Central memory CD8-positive, alpha-beta T cell (primary cell): ENCODE results near the gene PRM1.

Experiments
- ATAC-seq: fragments of 150-1000 bp; cut with Tn5 transposase; replicated peaks from 2 replicates; pipeline ENCODE4 v1.10.0; 2022; ENCODE audit warnings: mild to moderate bottlenecking, moderate FRiP score, moderate number of reproducible peaks; ENCODE audit not compliant: poor library complexity, severe bottlenecking; ENCODE audit errors: extremely low read depth
- DNase-seq, 2 donors: peaks; one replicate each; pipeline ENCODE4 v3.0.0; 2021; ENCODE audit warnings: low spot score in 2 of 2
- H3K27ac Mint-ChIP-seq: one replicate; pipeline ENCODE4 v1.8.0; 2022; ENCODE audit warnings: low read depth, mild to moderate bottlenecking, moderate library complexity, mixed read lengths
- H3K27me3 Mint-ChIP-seq: one replicate; pipeline ENCODE4 v1.8.0; 2022; ENCODE audit warnings: mixed read lengths
- H3K36me3 Mint-ChIP-seq: one replicate; pipeline ENCODE4 v1.8.0; 2022; ENCODE audit warnings: mild to moderate bottlenecking, moderate library complexity, mixed read lengths; ENCODE audit not compliant: insufficient read depth
- H3K4me1 Mint-ChIP-seq: one replicate; pipeline ENCODE4 v1.8.0; 2022; ENCODE audit warnings: mixed read lengths
- H3K4me3 Mint-ChIP-seq: one replicate; pipeline ENCODE4 v1.8.0; 2022; ENCODE audit warnings: mild to moderate bottlenecking, moderate library complexity, mixed read lengths
- H3K9me3 Mint-ChIP-seq: one replicate; pipeline ENCODE4 v1.8.0; 2022; ENCODE audit warnings: mixed read lengths

Gene PRM1

DNA sequence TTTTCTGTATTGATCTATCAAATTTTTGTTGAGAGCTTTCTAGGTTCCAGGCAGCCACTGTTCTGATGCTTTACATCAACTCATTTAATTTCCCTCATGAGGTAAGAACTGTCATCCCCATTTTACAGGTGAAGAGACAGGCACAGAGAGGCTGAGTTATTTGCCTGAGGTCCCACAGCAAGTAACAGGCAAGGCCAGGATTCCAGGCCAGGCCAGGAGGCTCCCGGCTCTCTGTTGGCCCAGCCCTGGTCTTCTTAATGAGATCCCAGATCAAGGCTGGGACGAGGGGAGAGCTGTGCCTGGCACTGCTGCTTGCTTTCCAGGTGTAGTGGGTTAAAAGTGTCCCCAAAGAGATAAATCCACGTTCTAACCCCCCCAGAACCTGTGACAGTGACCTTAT is 41.7 kb upstream of the PRM1 start:
- no peak overlapping the region for H3K27ac Mint-ChIP-seq
- no peak for ATAC-seq
- H3K27me3 Mint-ChIP-seq: peaks cover 13% of the 10 kb centered on the region
- no peaks in the 10 kb centered on the region for H3K36me3 Mint-ChIP-seq
- H3K4me3 Mint-ChIP-seq: no peak overlapping the region
- no peak for DNase-seq
- peaks cover 22% of the 10 kb centered on the region for H3K4me1 Mint-ChIP-seq
- H3K9me3 Mint-ChIP-seq: no peaks in the 10 kb centered on the region

- H3K36me3 Mint-ChIP-seq: no peaks in the 10 kb centered on the region
- no peak for DNase-seq
- no peak overlapping the region for H3K27ac Mint-ChIP-seq
- ATAC-seq: no peak
- peaks cover 11% of the 10 kb centered on the region for H3K4me1 Mint-ChIP-seq
- H3K9me3 Mint-ChIP-seq: no peaks in the 10 kb centered on the region
- H3K4me3 Mint-ChIP-seq: no peak overlapping the region
- peaks cover 1% of the 10 kb centered on the region for H3K27me3 Mint-ChIP-seq
These were observed 40.5 kb upstream of the PRM1 start for GRCh38 chr16:11321662-11322061.

- H3K36me3 Mint-ChIP-seq: no peaks in the 10 kb centered on the region
- H3K27me3 Mint-ChIP-seq: no peaks in the 10 kb centered on the region
- no peak overlapping the region for H3K4me3 Mint-ChIP-seq
- peaks cover 6% of the 10 kb centered on the region for H3K4me1 Mint-ChIP-seq
- no peak for DNase-seq
- no peak for ATAC-seq
- H3K9me3 Mint-ChIP-seq: no peaks in the 10 kb centered on the region
- no peak overlapping the region for H3K27ac Mint-ChIP-seq
These were observed 39.0 kb upstream of the PRM1 start for GRCh38 chr16:11320170-11320569.

GRCh38 chr16:11319529-11320146 is 38.5 kb upstream of the PRM1 start:
- DNase-seq (no peak), ATAC-seq (no peak)
- H3K27me3 Mint-ChIP-seq: no peaks in the 10 kb centered on the region
- H3K4me3 Mint-ChIP-seq: no peak overlapping the region
- no peaks in the 10 kb centered on the region for H3K9me3 Mint-ChIP-seq
- peaks cover under 1% of the 10 kb centered on the region for H3K4me1 Mint-ChIP-seq
- H3K27ac Mint-ChIP-seq: no peak overlapping the region
- no peaks in the 10 kb centered on the region for H3K36me3 Mint-ChIP-seq

GRCh38 chr16:11318817-11319216 is 37.7 kb upstream of the PRM1 start:
- no peak overlapping the region for H3K27ac Mint-ChIP-seq
- DNase-seq (no peak), ATAC-seq (no peak)

DNA sequence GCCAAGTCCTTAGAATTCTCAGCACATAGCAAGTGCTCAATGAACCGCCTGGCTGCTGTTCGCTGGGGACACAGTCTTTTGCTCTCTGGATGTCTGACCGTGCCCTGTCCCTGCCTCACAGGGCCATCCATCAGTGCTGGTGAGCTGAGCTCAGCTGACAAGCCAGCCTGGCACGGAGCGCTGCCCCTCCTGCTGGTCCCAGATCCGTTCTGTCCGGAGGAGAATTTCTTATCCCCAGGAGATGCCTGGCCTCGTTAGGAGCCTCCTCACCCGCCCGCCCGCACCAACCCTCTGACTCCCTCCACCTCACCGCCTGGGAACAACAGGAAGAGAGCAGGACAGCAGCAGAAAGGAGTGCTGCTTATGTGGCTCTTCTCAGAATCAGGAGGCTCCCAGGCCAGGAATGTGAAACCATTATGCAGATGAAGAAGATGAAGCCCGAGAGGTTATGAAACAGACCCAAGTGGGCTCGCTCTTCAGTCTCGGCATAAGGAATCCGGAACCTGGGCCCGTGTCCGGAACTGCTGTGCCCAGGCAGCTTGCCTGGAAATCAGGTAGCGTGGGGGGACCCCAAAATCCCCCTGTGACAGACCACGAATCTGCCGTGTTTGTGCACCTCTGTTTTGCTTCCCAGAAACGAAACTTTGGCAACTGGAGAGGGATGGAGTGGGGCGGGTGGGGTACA is 35.3 kb upstream of the PRM1 start:
- no peaks in the 10 kb centered on the region for H3K27me3 Mint-ChIP-seq
- H3K36me3 Mint-ChIP-seq: peaks cover 2% of the 10 kb centered on the region
- H3K4me1 Mint-ChIP-seq: peaks cover 13% of the 10 kb centered on the region
- DNase-seq: no peak
- H3K9me3 Mint-ChIP-seq: no peaks in the 10 kb centered on the region
- no peak overlapping the region for H3K27ac Mint-ChIP-seq
- no peak for ATAC-seq
- no peak overlapping the region for H3K4me3 Mint-ChIP-seq

More at GRCh38 chr16:11318817-11319216, 37.7 kb upstream of the PRM1 start:
- no peaks in the 10 kb centered on the region for H3K36me3 Mint-ChIP-seq
- H3K9me3 Mint-ChIP-seq: no peaks in the 10 kb centered on the region
- H3K4me3 Mint-ChIP-seq: no peak overlapping the region
- H3K4me1 Mint-ChIP-seq: no peaks in the 10 kb centered on the region
- no peaks in the 10 kb centered on the region for H3K27me3 Mint-ChIP-seq

DNA sequence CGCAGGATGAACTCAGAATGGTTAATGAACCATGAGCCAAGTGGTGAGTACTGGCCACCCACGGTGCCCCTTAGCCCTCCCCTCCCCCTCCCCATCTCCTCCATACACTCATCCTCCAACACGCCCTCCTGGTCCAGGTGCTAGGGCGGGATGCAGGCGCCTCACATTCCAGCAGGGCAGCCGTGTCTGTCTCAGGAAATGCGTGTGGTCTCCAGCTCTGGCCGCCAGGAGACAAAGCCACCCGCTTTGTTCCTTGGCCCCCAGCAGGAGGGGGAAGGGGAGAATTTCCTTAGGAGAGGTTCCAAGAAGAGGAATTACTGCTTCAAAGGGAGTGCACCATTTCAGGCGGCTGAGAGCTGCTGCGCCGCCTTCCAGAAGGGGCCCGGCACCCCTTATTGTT is 34.4 kb upstream of the PRM1 start:
- ATAC-seq: no peak
- H3K27me3 Mint-ChIP-seq: no peaks in the 10 kb centered on the region
- DNase-seq: no peak
- H3K4me3 Mint-ChIP-seq: no peak overlapping the region
- H3K27ac Mint-ChIP-seq: no peak overlapping the region
- peaks cover 17% of the 10 kb centered on the region for H3K4me1 Mint-ChIP-seq
- H3K9me3 Mint-ChIP-seq: no peaks in the 10 kb centered on the region
- H3K36me3 Mint-ChIP-seq: peaks cover 2% of the 10 kb centered on the region

- no peak for DNase-seq
- Mint-ChIP-seq H3K4me1 (peaks cover 23% of the 10 kb centered on the region), H3K27ac (no peak overlapping the region), H3K36me3 (peaks cover 2% of the 10 kb centered on the region), H3K27me3 (no peaks in the 10 kb centered on the region), H3K4me3 (no peak overlapping the region), H3K9me3 (no peaks in the 10 kb centered on the region)
- ATAC-seq: no peak
These were observed 33.3 kb upstream of the PRM1 start for GRCh38 chr16:11314309-11314894.

- ATAC-seq: no peak
- Mint-ChIP-seq H3K36me3 (peaks cover 2% of the 10 kb centered on the region), H3K4me3 (no peak overlapping the region), H3K27ac (no peak overlapping the region), H3K9me3 (no peaks in the 10 kb centered on the region), H3K27me3 (no peaks in the 10 kb centered on the region), H3K4me1 (peaks cover 23% of the 10 kb centered on the region)
- no peak for DNase-seq
These were observed 32.6 kb upstream of the PRM1 start for GRCh38 chr16:11313493-11314308.

DNA sequence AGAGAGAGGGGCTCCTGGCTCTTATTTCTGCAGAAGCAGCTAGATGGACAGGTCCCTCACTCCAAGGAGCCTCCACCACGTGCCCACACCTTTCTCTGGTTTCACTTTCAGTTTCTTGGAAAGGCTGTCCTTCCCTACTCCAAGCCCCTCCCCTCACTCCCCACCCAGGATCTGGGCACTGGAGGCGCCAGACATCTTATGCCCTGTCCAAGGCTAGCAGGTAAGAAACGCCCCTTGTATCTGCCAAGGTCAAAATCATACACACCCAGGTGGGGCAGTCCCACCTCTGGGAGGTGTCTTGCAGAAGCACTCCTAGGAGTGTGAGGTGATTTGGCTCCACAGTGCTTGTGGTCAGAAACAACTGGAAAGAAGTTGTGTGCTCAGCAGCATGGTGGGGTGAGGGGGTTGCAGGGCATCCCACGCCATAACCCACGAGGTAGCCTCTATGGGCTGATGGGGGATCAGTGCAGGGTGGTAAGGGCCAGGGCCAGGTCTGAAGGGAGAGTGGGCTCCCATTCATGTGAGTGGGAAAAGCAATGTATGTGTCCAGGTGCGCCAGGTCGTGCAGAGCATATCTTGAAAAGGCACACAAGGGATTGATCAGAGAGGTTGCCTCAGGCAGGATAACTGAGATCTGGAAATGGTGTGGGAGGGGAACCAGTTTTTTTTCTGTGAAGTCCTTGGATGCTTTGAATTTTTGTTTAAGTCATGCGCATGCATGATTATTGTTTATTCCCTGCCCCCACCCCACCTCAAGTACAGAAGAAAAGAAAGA is 31.8 kb upstream of the PRM1 start:
- Mint-ChIP-seq H3K27ac (no peak overlapping the region), H3K27me3 (no peaks in the 10 kb centered on the region), H3K4me3 (peak overlapping the region; percentile 35), H3K9me3 (no peaks in the 10 kb centered on the region), H3K36me3 (peaks cover 2% of the 10 kb centered on the region), H3K4me1 (peaks cover 23% of the 10 kb centered on the region)
- DNase-seq: no peak
- ATAC-seq: peak; percentile 11

DNA sequence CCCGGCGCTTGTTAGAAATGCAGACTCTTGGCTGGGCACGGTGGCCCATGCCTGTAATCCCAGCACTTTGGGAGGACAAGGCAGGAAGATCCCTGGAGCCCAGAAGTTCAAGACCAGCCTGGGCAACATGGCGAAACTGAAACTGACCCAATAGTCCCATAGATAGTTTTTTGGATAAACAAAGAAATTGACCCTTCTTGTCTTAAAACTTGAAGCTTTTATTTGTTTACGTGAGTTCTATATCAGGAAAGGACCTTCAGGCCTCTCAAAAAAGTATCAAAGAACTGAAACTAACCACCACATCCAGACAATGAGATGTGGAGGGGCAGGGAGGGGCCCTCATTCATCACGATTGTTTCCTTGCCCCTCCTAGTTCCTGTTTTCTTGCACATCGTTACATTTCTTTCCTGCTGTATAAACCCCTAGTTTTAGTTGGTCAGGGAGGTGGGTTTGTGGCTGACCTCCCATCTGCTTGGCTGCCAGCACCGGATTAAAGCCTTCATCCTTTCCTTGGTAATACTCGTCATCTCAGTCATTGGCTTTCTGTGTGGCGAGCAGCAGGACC is 29.9 kb upstream of the PRM1 start:
- H3K4me3 Mint-ChIP-seq: peak overlapping the region; percentile 44
- peaks cover 23% of the 10 kb centered on the region for H3K4me1 Mint-ChIP-seq
- ATAC-seq: peak; percentile 71

DNA sequence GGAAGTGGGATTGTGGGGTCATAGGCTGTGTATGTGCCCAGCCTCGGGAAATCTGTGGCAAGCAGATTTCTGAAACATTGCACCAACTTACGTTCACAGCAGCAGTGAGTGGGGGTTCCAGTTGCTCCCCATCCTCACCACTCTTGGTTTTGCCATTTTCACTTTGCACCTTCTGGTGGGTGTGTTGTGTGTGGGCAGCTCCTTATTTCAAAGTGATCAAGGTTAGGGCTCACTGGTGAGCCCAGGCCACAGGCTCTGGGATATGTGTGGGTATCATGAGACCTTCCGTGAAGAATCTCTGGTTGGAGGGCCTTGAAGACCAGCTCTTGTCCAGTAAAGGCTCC is 29.5 kb upstream of the PRM1 start:
- DNase-seq (no peak), ATAC-seq (no peak)
- Mint-ChIP-seq H3K4me1 (peaks cover 23% of the 10 kb centered on the region), H3K36me3 (peaks cover 2% of the 10 kb centered on the region), H3K9me3 (no peaks in the 10 kb centered on the region), H3K27me3 (no peaks in the 10 kb centered on the region), H3K4me3 (no peak overlapping the region), H3K27ac (no peak overlapping the region)

More for the DNA sequence above, 29.9 kb upstream of the PRM1 start:
- peak in 1 of 2 donors; percentile 45 for DNase-seq
- Mint-ChIP-seq H3K36me3 (peaks cover 2% of the 10 kb centered on the region), H3K27me3 (no peaks in the 10 kb centered on the region), H3K27ac (peak overlapping the region; percentile 46), H3K9me3 (no peaks in the 10 kb centered on the region)
